D721Med (cell line): ENCODE measurements around the gene PPHLN1.

Experiments used
- DNase-seq: peaks from one replicate; pipeline ENCODE4 v3.0.0; 2011; ENCODE audit warnings: low spot score; ENCODE audit not compliant: insufficient read length
- FAIRE-seq: peaks from 2 replicates; lab custom pipeline; 2011; peaks lifted over from hg19 to GRCh38; lab: Jason Lieb, UNC
- CTCF ChIP-seq: IDR thresholded peaks from 2 replicates; pipeline ENCODE4 v1.5.1; 2012; ENCODE audit warnings: mild to moderate bottlenecking, control low read depth; ENCODE audit not compliant: insufficient read depth; ENCODE audit errors: missing control alignments

The PPHLN1 gene

GRCh38 chr12:42283739-42284138 is 42.2 kb upstream of the PPHLN1 start:
- DNase-seq (no peak), FAIRE-seq (no peak)
- TF ChIP-seq CTCF = no peak

GRCh38 chr12:42284157-42284556 is 41.8 kb upstream of the PPHLN1 start:
- no peak for TF ChIP-seq CTCF
- DNase-seq (no peak), FAIRE-seq (no peak)

GRCh38 chr12:42284876-42285275 is 41.1 kb upstream of the PPHLN1 start:
- FAIRE-seq (no peak), DNase-seq (no peak)
- no peak for TF ChIP-seq CTCF

GRCh38 chr12:42285431-42285830 is 40.5 kb upstream of the PPHLN1 start:
- no peak for DNase-seq
- no peak for TF ChIP-seq CTCF
- no peak for FAIRE-seq

- DNase-seq (no peak), FAIRE-seq (no peak)
- no peak for TF ChIP-seq CTCF
Observed at GRCh38 chr12:42286741-42287140, 39.2 kb upstream of the PPHLN1 start.

GRCh38 chr12:42288544-42288943 is 37.4 kb upstream of the PPHLN1 start:
- TF ChIP-seq CTCF = no peak
- DNase-seq (no peak), FAIRE-seq (no peak)

GRCh38 chr12:42291680-42292079 is 34.3 kb upstream of the PPHLN1 start:
- no peak for TF ChIP-seq CTCF
- DNase-seq (no peak), FAIRE-seq (no peak)
